HEK293T (cell line): ENCODE measurements around the gene CIDEC.
A peak's percentile ranks its signal among the peaks of the same experiment; 100 is the strongest.

Source experiments
- CTCF ChIA-PET: fragments of 350-600 bp; formaldehyde crosslinking; extraction: SDS; loops from one replicate; lab custom pipeline; 2021; ENCODE audit warnings: antibody characterized with exemption, inconsistent platforms; lab: Yijun Ruan, JAX
- POLR2A ChIA-PET: fragments of 350-600 bp; formaldehyde crosslinking; extraction: SDS; loops from one replicate; lab custom pipeline; 2020; ENCODE audit warnings: antibody characterized with exemption, inconsistent platforms; lab: Yijun Ruan, JAX
- DNase-seq: peaks from one replicate; pipeline ENCODE4 v3.0.0; 2012; ENCODE audit warnings: mixed read lengths; ENCODE audit errors: extremely low spot score
- ARNT ChIP-seq: fragments of 450-650 bp; IDR thresholded peaks from 2 replicates; pipeline ENCODE4 v1.6.1; 2017; ENCODE audit warnings: mild to moderate bottlenecking
- BHLHE40 ChIP-seq: fragments of 450-650 bp; IDR thresholded peaks from 2 replicates; pipeline ENCODE4 v1.6.1; 2016; ENCODE audit warnings: mild to moderate bottlenecking, moderate library complexity, borderline replicate concordance
- CTBP1 ChIP-seq: fragments of 450-650 bp; IDR thresholded peaks from 2 replicates; pipeline ENCODE4 v1.6.1; 2016; ENCODE audit warnings: borderline replicate concordance
- ELF4 ChIP-seq: fragments of 450-650 bp; IDR thresholded peaks from 2 replicates; pipeline ENCODE4 v1.6.1; 2017; ENCODE audit warnings: antibody characterized with exemption
- FOXA1 ChIP-seq: fragments of 450-650 bp; IDR thresholded peaks from 2 replicates; pipeline ENCODE4 v1.6.1; 2016; ENCODE audit warnings: mild to moderate bottlenecking
- FOXK2 ChIP-seq: fragments of 450-650 bp; IDR thresholded peaks from 2 replicates; pipeline ENCODE4 v1.6.1; 2016; ENCODE audit warnings: mild to moderate bottlenecking
- FOXM1 ChIP-seq: fragments of 450-650 bp; IDR thresholded peaks from 2 replicates; pipeline ENCODE4 v1.6.1; 2017; ENCODE audit warnings: mild to moderate bottlenecking, borderline replicate concordance
- HDGF ChIP-seq: fragments of 450-650 bp; IDR thresholded peaks from 2 replicates; pipeline ENCODE4 v1.6.1; 2017; ENCODE audit warnings: antibody characterized with exemption, borderline replicate concordance
- L3MBTL2 ChIP-seq: fragments of 450-650 bp; conservative IDR thresholded peaks from 2 replicates; pipeline ENCODE4 v1.6.1; 2016; ENCODE audit warnings: mild to moderate bottlenecking
- LEF1 ChIP-seq: fragments of 450-650 bp; IDR thresholded peaks from 2 replicates; pipeline ENCODE4 v1.6.1; 2017; ENCODE audit warnings: mild to moderate bottlenecking, borderline replicate concordance
- NFRKB ChIP-seq: fragments of 450-650 bp; IDR thresholded peaks from 2 replicates; pipeline ENCODE4 v1.6.1; 2016; ENCODE audit warnings: mild to moderate bottlenecking, moderate library complexity
- SP1 ChIP-seq: fragments of 450-650 bp; IDR thresholded peaks from 2 replicates; pipeline ENCODE4 v1.6.1; 2017
- SUZ12 ChIP-seq: fragments of 450-650 bp; IDR thresholded peaks from 2 replicates; pipeline ENCODE4 v1.6.1; 2016; ENCODE audit warnings: mild to moderate bottlenecking
- TARDBP ChIP-seq: fragments of 450-650 bp; IDR thresholded peaks from 2 replicates; pipeline ENCODE4 v1.6.1; 2016
- ZNF384 ChIP-seq: fragments of 450-650 bp; IDR thresholded peaks from 2 replicates; pipeline ENCODE4 v1.6.1; 2016
- TF ChIP-seq, protein P1 (sequence below): fragments of 450-650 bp; IDR thresholded peaks from 2 replicates; pipeline ENCODE4 v1.6.1; 2016

CIDEC gene

DNA sequence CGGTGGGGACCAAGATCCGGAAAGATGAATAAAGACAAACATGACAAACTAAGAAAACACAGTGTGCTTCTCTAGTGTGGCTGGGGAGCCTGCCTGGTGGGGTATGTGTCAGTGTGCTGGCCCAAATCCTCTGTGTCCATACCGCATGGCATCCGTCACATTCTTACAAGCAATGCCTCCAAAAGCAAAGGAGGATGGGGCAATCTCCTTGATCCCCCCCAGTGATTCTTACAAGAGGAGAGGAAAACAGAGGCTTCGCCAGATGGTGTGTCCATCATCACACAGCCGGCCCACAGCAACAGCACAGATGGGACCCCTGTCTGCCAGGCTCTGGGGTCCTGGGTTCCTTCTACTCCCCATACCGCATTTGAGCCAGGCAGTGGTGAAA, 36.3 kb upstream of the CIDEC start:
- CTCF ChIA-PET, result no interaction called here
- POLR2A ChIA-PET, result interaction anchor here (0.8 to 1.5 kb wide), 3 partner anchors 12 to 30 kb away, joined by 3 to 6 read pairs (median 3); partner anchors contain the start of gene CRELD1
- TF ChIP-seq SUZ12 (no peak), FOXA1 (no peak), SP1 (no peak), L3MBTL2 (no peak), FOXK2 (no peak), CTBP1 (no peak)
- DNase-seq, result no peak

DNA sequence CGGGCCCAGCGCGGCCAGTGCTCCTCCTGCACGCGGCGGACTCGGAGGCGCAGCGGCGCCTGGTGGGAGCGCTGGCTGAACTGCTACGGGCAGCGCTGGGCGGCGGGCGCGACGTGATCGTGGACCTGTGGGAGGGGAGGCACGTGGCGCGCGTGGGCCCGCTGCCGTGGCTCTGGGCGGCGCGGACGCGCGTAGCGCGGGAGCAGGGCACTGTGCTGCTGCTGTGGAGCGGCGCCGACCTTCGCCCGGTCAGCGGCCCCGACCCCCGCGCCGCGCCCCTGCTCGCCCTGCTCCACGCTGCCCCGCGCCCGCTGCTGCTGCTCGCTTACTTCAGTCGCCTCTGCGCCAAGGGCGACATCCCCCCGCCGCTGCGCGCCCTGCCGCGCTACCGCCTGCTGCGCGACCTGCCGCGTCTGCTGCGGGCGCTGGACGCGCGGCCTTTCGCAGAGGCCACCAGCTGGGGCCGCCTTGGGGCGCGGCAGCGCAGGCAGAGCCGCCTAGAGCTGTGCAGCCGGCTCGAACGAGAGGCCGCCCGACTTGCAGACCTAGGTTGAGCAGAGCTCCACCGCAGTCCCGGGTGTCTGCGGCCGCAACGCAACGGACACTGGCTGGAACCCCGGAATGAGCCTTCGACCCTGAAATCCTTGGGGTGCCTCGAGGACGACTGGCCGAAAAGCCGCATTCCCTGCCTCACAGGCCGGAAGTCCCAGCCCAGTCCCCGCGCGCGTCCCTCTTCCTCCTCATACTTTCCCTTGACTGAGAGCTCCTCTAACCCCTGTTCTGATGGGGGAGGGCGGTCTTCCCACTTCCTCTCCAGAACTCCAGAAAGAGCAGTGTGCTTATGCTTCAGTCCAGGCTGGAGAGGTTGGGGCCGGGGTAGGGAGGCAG, 35.4 kb upstream of the CIDEC start:
- TF ChIP-seq, protein P1, sequence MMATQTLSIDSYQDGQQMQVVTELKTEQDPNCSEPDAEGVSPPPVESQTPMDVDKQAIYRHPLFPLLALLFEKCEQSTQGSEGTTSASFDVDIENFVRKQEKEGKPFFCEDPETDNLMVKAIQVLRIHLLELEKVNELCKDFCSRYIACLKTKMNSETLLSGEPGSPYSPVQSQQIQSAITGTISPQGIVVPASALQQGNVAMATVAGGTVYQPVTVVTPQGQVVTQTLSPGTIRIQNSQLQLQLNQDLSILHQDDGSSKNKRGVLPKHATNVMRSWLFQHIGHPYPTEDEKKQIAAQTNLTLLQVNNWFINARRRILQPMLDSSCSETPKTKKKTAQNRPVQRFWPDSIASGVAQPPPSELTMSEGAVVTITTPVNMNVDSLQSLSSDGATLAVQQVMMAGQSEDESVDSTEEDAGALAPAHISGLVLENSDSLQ, result no peak
- TF ChIP-seq L3MBTL2 (peak; percentile 43), ARNT (0 out of 2 replicates have a peak, but pooled peaks have one; percentile 4)
- ChIA-PET POLR2A (interaction anchor here (0.8 to 1.5 kb wide), 3 partner anchors 11 to 31 kb away, joined by 3 to 6 read pairs (median 3); partner anchors contain the start of gene CRELD1), CTCF (no interaction called here)
- DNase-seq, result peak; percentile 42

DNA sequence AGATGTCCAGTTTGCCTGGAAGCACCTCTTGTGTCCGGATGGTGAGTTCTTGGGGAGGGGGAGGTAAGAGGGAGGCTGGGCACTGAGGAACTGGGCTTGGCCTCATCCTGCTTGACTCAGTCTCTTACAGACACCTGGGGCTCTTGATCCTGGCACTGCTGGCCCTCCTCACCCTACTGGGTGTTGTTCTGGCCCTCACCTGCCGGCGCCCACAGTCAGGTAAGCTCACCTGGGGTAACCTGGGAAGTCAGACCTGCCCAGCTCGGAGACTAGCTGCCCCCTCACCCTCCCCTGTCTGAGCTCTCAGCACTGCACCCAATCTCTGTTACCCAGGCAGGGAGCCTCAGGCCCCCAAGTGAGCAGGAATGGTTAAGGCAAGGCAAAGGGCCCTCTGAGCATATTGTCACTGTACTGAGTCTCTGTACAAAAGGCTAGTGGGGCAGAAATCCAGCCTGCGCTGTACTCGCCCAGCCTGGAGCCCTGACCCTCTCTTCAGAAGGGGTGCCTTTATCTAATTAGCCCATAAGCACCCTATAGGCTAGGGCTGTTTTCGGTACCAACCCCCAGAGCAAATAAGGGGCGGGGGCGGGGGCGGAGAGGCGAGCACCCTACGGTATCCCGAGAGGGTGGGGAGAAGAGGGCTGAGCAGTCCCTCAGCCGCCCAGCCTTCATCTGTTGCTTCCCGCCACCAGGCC, 34.7 kb upstream of the CIDEC start:
- POLR2A ChIA-PET, result no interaction called here
- no peak for DNase-seq
- TF ChIP-seq FOXM1 (no peak), L3MBTL2 (peak; percentile 78; the same call in 1 of the 2 replicates)
- CTCF ChIA-PET, result no interaction called here

DNA sequence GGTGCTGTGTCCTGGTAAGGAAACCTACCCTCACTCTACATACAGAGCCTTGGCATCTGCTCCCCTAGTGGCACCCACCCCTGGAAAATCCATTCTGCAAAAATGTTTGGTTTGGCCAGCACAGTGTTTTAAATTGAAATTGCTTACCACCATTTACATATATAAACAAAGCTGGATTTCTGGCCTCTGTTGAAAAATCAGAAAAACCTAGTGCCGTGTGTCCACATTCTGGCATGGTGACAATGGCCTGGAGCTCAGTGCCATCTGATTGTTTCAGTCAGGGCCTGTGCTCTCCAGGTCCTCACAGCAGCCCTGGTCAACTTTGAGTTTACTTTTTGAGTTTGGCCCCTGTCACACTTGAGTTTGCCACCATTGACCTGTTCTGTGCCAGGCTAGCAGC, 34.0 kb upstream of the CIDEC start:
- ChIA-PET CTCF (interaction anchor here (0.8 kb wide), 1 partner anchor 11 kb away, joined by 3 read pairs; the partner anchor contains the start of gene IL17RE), POLR2A (interaction anchor here (1.1 to 1.7 kb wide), 2 partner anchors 19 to 24 kb away, joined by 6 to 8 read pairs; partner anchors contain the start of genes CRELD1 and JAGN1)
- DNase-seq, result no peak
- no peak for TF ChIP-seq L3MBTL2
- TF ChIP-seq FOXK2, result no peak
- TF ChIP-seq BHLHE40, result no peak
- TF ChIP-seq SP1, result no peak
- TF ChIP-seq FOXM1, result no peak
- TF ChIP-seq SUZ12, result no peak
- TF ChIP-seq FOXA1, result no peak
- no peak for TF ChIP-seq ZNF384
- TF ChIP-seq NFRKB, result no peak
- TF ChIP-seq CTBP1, result no peak

DNA sequence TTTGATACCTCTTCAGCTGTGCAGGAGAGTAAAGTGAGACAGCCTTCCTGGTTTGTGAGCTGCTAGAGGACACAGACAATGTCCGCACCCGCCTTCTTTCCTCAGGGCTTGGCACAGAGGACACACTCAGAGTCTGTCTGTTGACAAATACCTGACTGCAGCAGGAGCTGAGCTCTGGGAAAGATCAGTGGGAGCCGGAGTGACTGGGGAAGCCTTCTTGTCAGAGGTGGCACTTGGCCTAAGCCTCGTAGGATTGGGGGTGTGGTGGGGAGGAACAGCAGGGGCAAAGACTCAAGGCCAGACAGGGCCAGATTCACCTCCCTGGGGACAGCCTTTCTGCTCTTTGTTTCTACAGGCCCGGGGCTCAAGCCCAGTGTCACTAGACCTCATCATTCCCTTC, 33.5 kb upstream of the CIDEC start:
- ChIA-PET CTCF (interaction anchor here (0.8 kb wide), 1 partner anchor 11 kb away, joined by 3 read pairs; the partner anchor contains the start of gene IL17RE), POLR2A (interaction anchor here (1.1 to 1.7 kb wide), 2 partner anchors 19 to 24 kb away, joined by 6 to 8 read pairs; partner anchors contain the start of genes CRELD1 and JAGN1)
- TF ChIP-seq SP1 (no peak), FOXK2 (no peak), ZNF384 (no peak), TARDBP (no peak), SUZ12 (no peak)
- no peak for DNase-seq

DNA sequence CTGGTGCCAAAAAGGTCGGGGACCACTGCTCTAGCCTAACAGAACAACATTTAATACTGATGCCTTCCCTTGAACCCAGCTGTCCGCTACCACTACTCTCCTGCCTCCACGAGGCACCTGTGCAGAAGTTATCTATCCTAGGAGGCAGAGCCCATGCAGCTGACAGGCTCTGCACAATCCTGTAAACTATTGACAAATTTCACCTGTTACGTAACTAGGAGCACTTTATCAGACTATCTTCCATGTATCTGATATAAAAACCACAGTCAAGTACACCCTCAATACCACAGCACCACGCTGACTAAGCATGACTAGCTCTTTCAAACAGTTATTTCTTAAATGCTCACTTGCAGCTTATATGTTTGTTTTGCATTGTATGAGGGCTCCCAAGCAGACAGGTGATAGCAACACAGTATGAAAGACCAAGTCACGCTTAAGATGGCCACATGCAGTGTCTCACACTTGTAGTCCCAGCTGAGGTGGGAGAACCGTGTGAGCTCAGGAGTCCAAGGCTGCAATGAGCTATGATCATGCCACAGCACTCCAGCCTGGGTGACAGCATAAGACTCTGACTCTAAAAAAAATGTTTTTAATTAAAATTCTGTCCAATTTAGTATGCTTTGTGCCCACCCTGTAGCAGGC, 32.4 kb upstream of the CIDEC start:
- DNase-seq, result no peak
- CTCF ChIA-PET, result no interaction called here
- POLR2A ChIA-PET, result interaction anchor here (1.1 to 1.7 kb wide), 3 partner anchors 15 to 22 kb away, joined by 3 to 6 read pairs (median 5); partner anchors contain the start of gene JAGN1
- TF ChIP-seq FOXK2 (no peak), SUZ12 (no peak), ZNF384 (no peak), NFRKB (no peak), ELF4 (no peak), CTBP1 (no peak), TARDBP (no peak), ARNT (no peak), FOXM1 (no peak), LEF1 (no peak), SP1 (no peak), FOXA1 (no peak), BHLHE40 (no peak), L3MBTL2 (no peak), HDGF (no peak)
- TF ChIP-seq, protein P1, result no peak
